ENCODE measurements around the gene WDR3.

Gene WDR3

GRCh38 chr1:117959364-117959763 lies 29.8 kb downstream of the WDR3 start:
- DNase-seq, result no peak

- no peak for DNase-seq
These were observed 34.9 kb downstream of the WDR3 start for GRCh38 chr1:117964290-117965038.

- DNase-seq, result no peak
These were observed 37.9 kb downstream of the WDR3 start for GRCh38 chr1:117967477-117967876.

GRCh38 chr1:117967881-117968280 lies 38.3 kb downstream of the WDR3 start:
- DNase-seq, result no peak

GRCh38 chr1:117970252-117970651 lies 40.7 kb downstream of the WDR3 start:
- no peak for DNase-seq

GRCh38 chr1:117971777-117972176 lies 42.2 kb downstream of the WDR3 start:
- no peak for DNase-seq

GRCh38 chr1:117976381-117976780 lies 46.8 kb downstream of the WDR3 start:
- DNase-seq, result no peak

- DNase-seq, result no peak
These were observed 52.1 kb downstream of the WDR3 start for GRCh38 chr1:117981455-117982192.

GRCh38 chr1:117985239-117985638 lies 55.7 kb downstream of the WDR3 start:
- no peak for DNase-seq

GRCh38 chr1:117985973-117986372 lies 56.4 kb downstream of the WDR3 start:
- DNase-seq, result no peak

GRCh38 chr1:118004312-118004711 lies 74.8 kb downstream of the WDR3 start:
- no peak for DNase-seq

- DNase-seq, result no peak
These were observed 77.9 kb downstream of the WDR3 start for GRCh38 chr1:118007391-118007790.

GRCh38 chr1:118008011-118008410 lies 78.5 kb downstream of the WDR3 start:
- no peak for DNase-seq

GRCh38 chr1:118012515-118013124 lies 83.1 kb downstream of the WDR3 start:
- DNase-seq, result no peak

GRCh38 chr1:118013336-118013735 lies 83.8 kb downstream of the WDR3 start:
- DNase-seq, result no peak

- DNase-seq, result no peak
These were observed 84.4 kb downstream of the WDR3 start for GRCh38 chr1:118013938-118014337.

Data from 8988T (cell line).